ENCODE data around the gene SLC35F5.
"Not testable (repeated sequence)": the region's sequence is repeated elsewhere in the genome, so short reads cannot be mapped to it uniquely, and the experiment has no call there.

- TF ChIP-seq EZH2 (IDR thresholded peaks at IDR 0.05; ENCODE audit: borderline replicate concordance, insufficient read depth, low read length, poor library complexity, severe bottlenecking); MXI1 (conservative IDR thresholded peaks at IDR 0.05; ENCODE audit: poor library complexity, severe bottlenecking); CTCF (IDR thresholded peaks at IDR 0.05; ENCODE audit: poor library complexity, severe bottlenecking); TAF1 (IDR thresholded peaks at IDR 0.05; ENCODE audit: low read depth): not testable (repeated sequence)
Observed at GRCh38 chr2:113698251-113698650, 58.2 kb downstream of the SLC35F5 start.

Data from neural cell (in vitro differentiated cells).